ENCODE measurements around the gene KIF3B. TPM values are rescaled to one million over a fixed set of nuclear protein-coding genes. Genes with fewer than 3 reads are reported as not detected.

The KIF3B gene
- total and polyA plus RNA-seq, 2 of the 13 experiments (the other 11 are each of a cell fraction or from before 2014, with no cell fraction given), result 23.6 to 28.8 TPM

DNA sequence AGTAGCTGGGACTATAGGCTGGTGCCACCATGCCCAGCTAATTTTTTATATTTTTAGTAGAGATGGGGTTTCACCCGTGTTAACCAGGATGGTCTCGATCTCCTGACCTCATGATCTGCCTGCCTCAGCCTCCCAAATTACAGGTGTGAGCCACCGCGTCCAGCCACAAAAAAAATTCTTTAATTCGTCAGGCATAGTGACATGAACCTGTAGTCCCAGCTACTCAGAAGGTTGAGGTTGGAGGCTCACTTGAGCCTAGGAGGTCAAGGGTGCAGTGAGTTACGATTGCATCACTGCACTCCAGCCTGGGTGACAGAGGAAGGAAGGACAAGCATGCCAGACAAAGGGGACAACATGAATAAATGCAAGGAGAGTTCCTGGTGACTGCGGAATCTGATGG is 61.2 kb downstream of the KIF3B start (continued):
- TF ChIP-seq, protein P1, sequence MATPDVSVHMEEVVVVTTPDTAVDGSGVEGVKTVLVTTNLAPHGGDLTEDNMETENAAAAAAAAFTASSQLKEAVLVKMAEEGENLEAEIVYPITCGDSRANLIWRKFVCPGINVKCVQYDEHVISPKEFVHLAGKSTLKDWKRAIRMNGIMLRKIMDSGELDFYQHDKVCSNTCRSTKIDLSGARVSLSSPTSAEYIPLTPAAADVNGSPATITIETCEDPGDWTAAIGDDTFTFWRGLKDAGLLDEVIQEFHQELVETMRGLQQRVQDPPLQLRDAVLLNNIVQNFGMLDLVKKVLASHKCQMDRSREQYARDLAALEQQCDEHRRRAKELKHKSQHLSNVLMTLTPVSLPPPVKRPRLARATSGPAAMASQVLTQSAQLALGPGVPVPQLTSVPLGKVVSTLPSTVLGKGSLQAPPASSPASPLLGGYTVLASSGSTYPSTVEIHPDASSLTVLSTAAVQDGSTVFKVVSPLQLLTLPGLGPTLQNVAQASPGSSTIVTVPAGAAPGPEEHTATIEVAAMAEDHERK (CRISPR knock-in tag; IDR thresholded peaks at IDR 0.05; ENCODE audit: low read depth), result no peak
- TF ChIP-seq KLF16 (CRISPR knock-in tag; IDR thresholded peaks at IDR 0.05) (no peak), PAF1 (CRISPR knock-in tag; IDR thresholded peaks at IDR 0.05) (no peak), RFX1 (IDR thresholded peaks at IDR 0.05) (no peak), TP53 (CRISPR knock-in tag; conservative IDR thresholded peaks at IDR 0.05) (no peak), ZSCAN12 (CRISPR knock-in tag; IDR thresholded peaks at IDR 0.05) (no peak), CREB1 (IDR thresholded peaks at IDR 0.05) (0 out of 2 replicates have a peak, but pooled peaks have one; percentile 2), CREB1 (CRISPR knock-in tag; IDR thresholded peaks at IDR 0.05) (peak; percentile 18; the same call in 1 of the 2 replicates), KMT2B (CRISPR knock-in tag; IDR thresholded peaks at IDR 0.05) (no peak), ZNF577 (CRISPR knock-in tag; IDR thresholded peaks at IDR 0.05; ENCODE audit: borderline replicate concordance, low read depth) (no peak), ATF7 (IDR thresholded peaks at IDR 0.05) (peak; percentile 65; the same call in 1 of the 2 replicates), ATF7 (CRISPR knock-in tag; IDR thresholded peaks at IDR 0.05) (no peak), ZNF253 (CRISPR knock-in tag; IDR thresholded peaks at IDR 0.05; ENCODE audit: borderline replicate concordance) (no peak), HNF4G (IDR thresholded peaks at IDR 0.05; ENCODE audit: borderline replicate concordance, low read depth, low read length) (no peak), HNF4G (CRISPR knock-in tag; IDR thresholded peaks at IDR 0.05; ENCODE audit: borderline replicate concordance, low read depth) (peak; percentile 65; the same call in 1 of the 2 replicates), ZNF773 (CRISPR knock-in tag; IDR thresholded peaks at IDR 0.05; ENCODE audit: borderline replicate concordance) (no peak), ZNF263 (CRISPR knock-in tag; IDR thresholded peaks at IDR 0.05) (no peak), BCL6 (CRISPR knock-in tag; IDR thresholded peaks at IDR 0.05) (peak; percentile 71; the same call in 1 of the 2 replicates), TAF15 (IDR thresholded peaks at IDR 0.05; ENCODE audit: low read depth, low read length, poor library complexity, severe bottlenecking) (no peak)
- TF ChIP-seq, protein P2, sequence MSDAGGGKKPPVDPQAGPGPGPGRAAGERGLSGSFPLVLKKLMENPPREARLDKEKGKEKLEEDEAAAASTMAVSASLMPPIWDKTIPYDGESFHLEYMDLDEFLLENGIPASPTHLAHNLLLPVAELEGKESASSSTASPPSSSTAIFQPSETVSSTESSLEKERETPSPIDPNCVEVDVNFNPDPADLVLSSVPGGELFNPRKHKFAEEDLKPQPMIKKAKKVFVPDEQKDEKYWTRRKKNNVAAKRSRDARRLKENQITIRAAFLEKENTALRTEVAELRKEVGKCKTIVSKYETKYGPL (CRISPR knock-in tag; IDR thresholded peaks at IDR 0.05), result no peak
- TF ChIP-seq, protein P3, sequence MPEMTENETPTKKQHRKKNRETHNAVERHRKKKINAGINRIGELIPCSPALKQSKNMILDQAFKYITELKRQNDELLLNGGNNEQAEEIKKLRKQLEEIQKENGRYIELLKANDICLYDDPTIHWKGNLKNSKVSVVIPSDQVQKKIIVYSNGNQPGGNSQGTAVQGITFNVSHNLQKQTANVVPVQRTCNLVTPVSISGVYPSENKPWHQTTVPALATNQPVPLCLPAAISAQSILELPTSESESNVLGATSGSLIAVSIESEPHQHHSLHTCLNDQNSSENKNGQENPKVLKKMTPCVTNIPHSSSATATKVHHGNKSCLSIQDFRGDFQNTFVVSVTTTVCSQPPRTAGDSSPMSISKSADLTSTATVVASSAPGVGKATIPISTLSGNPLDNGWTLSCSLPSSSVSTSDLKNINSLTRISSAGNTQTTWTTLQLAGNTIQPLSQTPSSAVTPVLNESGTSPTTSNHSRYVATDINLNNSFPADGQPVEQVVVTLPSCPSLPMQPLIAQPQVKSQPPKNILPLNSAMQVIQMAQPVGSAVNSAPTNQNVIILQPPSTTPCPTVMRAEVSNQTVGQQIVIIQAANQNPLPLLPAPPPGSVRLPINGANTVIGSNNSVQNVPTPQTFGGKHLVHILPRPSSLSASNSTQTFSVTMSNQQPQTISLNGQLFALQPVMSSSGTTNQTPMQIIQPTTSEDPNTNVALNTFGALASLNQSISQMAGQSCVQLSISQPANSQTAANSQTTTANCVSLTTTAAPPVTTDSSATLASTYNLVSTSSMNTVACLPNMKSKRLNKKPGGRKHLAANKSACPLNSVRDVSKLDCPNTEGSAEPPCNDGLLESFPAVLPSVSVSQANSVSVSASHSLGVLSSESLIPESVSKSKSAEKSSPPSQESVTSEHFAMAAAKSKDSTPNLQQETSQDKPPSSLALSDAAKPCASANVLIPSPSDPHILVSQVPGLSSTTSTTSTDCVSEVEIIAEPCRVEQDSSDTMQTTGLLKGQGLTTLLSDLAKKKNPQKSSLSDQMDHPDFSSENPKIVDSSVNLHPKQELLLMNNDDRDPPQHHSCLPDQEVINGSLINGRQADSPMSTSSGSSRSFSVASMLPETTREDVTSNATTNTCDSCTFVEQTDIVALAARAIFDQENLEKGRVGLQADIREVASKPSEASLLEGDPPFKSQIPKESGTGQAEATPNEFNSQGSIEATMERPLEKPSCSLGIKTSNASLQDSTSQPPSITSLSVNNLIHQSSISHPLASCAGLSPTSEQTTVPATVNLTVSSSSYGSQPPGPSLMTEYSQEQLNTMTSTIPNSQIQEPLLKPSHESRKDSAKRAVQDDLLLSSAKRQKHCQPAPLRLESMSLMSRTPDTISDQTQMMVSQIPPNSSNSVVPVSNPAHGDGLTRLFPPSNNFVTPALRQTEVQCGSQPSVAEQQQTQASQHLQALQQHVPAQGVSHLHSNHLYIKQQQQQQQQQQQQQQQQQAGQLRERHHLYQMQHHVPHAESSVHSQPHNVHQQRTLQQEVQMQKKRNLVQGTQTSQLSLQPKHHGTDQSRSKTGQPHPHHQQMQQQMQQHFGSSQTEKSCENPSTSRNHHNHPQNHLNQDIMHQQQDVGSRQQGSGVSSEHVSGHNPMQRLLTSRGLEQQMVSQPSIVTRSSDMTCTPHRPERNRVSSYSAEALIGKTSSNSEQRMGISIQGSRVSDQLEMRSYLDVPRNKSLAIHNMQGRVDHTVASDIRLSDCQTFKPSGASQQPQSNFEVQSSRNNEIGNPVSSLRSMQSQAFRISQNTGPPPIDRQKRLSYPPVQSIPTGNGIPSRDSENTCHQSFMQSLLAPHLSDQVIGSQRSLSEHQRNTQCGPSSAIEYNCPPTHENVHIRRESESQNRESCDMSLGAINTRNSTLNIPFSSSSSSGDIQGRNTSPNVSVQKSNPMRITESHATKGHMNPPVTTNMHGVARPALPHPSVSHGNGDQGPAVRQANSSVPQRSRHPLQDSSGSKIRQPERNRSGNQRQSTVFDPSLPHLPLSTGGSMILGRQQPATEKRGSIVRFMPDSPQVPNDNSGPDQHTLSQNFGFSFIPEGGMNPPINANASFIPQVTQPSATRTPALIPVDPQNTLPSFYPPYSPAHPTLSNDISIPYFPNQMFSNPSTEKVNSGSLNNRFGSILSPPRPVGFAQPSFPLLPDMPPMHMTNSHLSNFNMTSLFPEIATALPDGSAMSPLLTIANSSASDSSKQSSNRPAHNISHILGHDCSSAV (CRISPR knock-in tag; IDR thresholded peaks at IDR 0.05; ENCODE audit: borderline replicate concordance), result no peak
- TF ChIP-seq, protein P4, sequence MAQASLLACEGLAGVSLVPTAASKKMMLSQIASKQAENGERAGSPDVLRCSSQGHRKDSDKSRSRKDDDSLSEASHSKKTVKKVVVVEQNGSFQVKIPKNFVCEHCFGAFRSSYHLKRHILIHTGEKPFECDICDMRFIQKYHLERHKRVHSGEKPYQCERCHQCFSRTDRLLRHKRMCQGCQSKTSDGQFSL (CRISPR knock-in tag; IDR thresholded peaks at IDR 0.05), result no peak
